Inferior parietal cortex (tissue), 1 donor: ENCODE data around the gene ADAMTS17.

Source experiments
- DNase-seq: peaks from one replicate; pipeline ENCODE4 v3.0.0-alpha.2; 2016; ENCODE audit errors: extremely low spot score

ADAMTS17 gene

GRCh38 chr15:100278596-100279380 is 63.0 kb downstream of the ADAMTS17 start:
- DNase-seq: no peak

GRCh38 chr15:100277087-100277855 is 64.5 kb downstream of the ADAMTS17 start:
- no peak for DNase-seq

GRCh38 chr15:100276506-100276905 is 65.3 kb downstream of the ADAMTS17 start:
- DNase-seq: no peak

DNA sequence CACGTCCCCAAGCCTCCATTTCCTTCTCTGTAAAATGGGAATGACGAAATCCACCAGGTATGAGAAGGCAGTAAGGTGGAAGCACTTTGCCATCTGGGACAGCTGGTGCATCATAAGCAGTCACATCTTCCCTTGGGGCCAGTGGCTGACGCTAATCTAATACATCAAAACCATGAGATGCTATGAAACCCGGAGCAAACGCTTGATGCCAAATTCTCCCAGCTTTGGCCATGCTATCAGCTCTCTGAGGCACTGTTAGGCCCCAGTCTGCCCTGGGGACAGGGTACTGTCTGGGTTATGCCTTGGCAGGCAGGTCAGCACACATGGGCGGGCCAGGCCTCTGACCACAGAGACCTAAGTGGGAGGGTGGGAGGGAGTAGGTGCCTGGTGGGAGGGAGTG is 66.1 kb downstream of the ADAMTS17 start:
- DNase-seq: no peak

DNA sequence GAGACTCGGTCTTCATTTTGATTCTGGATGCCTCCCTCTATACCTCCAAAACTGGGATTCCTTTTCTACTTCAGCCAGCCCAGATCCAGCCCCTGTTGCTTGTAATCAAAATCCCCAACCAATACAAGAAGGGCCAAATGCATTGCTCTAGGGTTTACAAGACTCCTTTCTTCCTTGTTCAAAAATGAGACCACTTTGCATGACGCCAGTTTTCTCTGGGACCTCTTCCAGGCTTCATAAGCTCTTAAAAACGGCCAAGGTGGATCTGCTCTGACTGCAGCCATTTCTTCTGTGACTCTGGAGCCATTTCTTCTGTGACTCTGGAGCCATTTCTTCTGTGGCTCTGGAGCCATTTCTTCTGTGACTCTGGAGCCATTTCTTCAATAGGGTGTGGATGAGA is 71.9 kb downstream of the ADAMTS17 start:
- no peak for DNase-seq

DNA sequence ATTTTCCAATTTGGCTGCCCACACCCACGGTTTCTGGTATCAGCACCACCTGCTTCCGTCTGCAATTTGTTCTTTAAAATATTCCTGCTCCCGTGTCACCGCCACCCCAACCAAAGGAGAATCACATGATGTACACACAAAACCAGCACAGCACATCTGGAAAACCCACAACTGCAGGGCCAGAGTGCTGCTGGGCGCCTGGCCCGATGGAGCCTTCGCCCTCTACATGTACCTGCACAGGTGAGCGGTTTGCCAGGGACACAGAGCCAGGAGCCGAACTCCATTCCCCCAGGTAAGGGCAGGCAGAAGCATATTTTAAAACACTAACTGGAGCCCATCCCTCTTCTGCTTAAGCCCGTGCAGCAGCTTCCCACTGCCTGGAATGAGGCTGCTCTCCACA is 75.6 kb downstream of the ADAMTS17 start:
- no peak for DNase-seq

DNA sequence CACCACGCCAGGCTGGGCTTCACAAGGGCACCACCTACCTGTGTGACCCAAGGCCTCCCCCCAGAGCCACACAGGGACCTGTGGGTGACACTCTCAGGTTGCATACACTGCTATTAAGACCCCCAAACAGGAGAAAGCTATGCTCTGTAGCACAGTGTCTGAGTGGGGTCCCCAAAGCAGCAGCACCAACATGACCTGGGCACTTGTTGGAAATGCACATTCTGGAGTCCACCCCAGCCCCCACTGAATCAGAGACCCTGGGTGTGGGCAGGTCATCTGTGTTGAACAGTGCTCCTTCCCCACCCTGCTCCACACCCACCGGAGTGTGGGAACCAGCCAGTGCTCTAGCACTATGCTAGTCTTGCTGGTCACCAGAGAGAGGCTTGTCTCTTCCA is 76.1 kb downstream of the ADAMTS17 start:
- DNase-seq: no peak

DNA sequence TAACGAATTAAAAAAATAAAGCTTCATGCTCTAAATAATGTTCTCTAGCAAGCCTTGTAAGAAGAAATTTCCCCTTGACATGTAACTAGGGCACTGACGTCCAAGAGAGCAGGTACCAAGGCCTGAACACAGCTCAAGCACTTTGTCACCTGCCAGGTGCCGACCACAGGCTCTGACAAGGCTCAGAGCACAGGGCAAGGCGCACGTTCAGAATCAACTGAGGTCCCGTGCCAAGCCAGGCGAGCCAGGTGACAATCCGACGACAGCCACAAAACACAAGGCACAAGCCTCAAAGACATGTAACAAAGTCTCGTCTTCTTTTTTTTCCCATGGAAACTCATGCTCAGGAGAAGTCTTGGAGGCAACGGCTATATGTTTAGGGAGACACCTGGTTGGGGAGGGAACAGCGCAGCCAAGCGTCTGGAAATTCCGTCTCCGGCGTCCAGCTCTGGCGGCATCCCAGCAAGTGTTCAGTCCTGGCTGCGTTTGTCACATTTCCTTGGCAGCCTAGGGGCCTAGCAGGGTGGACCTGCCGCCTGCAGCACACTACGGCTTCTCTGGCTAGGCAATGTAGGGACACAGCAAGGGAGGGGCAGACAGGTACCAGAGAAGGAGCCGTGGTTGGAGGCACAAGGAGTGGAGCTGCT is 76.7 kb downstream of the ADAMTS17 start:
- DNase-seq: no peak

- DNase-seq: peak; percentile 15
Observed at GRCh38 chr15:100263721-100264455, 77.9 kb downstream of the ADAMTS17 start.

GRCh38 chr15:100263031-100263430 is 78.7 kb downstream of the ADAMTS17 start:
- no peak for DNase-seq

DNA sequence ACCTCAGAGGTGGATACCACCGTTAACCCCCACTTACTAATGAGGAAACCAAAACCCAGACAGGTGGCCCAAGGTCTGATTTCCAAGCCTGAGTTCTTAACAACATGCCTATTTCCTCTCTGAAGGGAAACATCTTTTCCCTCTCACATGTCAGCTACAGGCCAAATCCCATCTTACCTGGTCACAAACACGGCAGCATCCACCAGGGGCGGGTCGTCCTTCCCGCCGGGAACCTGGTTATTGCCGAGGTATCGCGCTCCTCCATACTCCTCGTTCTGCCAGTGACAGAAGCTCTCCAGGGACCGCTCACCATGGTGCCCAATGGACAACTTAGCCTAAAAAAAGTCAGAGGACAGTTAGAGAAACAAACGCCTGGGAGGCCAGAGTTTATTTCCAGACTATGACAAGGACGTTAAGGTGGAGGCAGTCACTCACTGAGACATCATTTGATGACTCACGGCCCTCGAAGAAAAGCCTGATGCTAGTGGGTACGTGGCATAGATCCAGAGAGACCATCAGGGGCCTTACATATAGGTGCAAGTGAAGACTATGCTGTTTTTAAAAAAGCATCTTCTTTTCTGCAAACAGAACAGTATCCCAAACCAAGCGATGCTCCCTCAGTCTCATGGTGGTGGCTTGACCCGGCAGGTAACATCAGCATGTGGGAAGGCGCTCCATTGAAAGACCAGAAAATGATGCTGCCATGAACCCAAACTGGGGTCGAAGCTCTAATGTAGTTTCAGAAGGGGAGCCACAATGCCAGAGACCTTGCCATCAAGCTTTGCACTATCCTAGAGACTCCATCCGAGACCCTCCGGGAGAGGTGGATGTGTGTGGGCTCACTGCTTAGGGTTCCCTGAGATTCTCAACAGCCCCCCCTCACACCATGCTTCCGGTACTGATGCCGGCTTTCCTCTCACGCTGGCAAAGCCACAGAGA is 80.2 kb downstream of the ADAMTS17 start:
- no peak for DNase-seq

- DNase-seq: no peak
Observed at GRCh38 chr15:100259266-100259665, 82.5 kb downstream of the ADAMTS17 start.

- DNase-seq: no peak
Observed at GRCh38 chr15:100256970-100257650, 84.7 kb downstream of the ADAMTS17 start.

DNA sequence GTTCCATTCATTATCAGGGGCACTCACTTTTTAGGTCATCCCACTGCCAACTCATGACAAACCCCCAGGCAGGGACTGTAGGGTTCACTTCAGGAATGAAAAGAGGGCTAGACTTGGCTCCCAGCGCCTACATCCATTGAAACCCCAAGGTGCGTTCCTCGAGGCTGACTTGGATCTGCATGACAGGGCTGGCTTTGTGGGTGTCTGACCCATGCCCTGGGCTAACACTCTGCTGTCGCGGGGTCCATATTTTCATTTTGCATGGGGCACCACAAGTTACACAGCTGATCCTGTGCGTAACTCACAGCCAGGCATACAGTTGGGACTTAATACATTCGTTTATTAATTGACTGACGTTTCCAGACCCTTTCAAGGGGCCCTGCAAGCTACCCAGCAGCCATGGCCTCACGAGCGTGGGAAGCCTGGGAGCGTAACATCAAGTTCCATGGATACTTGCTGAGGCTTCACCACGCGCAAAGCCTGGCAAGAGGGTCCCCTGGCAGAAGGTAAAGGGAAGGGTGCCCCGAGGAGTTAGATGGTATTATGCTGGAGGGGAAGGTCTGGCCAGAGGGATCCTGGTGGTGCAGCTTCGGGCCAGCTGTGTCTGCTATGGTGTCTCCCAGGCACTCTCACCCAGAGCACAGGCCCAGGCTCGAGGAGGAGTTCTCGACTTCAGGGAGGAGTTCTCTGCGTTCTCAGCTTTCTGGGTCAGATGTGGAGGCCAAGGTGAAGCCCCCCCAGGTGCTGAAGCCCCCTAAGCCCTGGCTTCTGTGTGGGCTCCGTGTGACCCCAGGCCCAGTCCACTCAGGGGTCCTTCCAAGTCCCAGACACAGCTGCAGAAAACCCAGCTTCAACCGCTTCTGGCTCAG is 85.4 kb downstream of the ADAMTS17 start:
- DNase-seq: no peak

DNA sequence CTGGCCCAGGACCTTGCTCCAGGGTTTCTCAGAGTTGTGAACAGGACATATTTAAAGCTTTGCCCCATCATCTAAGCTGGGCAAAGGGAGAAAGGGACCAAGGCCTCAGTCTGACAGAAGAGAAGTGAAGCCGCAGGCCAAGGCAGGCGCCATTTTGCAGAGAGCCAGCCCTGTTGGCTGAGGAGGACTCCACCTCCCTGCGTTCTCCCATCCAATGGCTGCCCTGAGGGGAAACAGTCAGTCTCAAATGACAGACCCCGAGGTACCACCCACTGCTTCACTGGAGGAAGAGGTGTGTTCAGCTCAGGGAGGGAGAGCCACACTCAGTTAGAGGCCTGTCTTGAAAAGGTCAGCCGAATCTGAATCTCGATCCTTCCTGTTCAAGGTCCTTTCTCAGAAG is 86.1 kb downstream of the ADAMTS17 start:
- no peak for DNase-seq

DNA sequence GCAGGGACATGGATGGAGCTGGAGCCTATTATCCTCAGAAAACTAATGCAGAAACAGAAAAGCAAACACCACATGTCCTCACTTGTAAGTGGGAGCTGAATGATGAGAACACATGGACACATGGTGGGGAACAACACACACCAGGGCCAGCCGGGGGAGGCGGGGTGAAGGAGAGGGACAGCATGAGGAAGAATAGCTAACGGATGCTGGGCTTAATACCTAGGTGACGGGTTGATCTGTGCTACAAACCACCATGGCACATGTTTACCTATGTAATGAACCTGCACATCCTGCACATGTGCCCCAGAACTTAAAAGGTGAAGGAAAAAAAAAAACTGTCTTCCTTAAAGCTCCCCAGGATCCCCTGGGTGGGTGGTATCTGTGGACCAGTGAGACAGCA is 87.1 kb downstream of the ADAMTS17 start:
- no peak for DNase-seq

GRCh38 chr15:100254285-100254684 is 87.5 kb downstream of the ADAMTS17 start:
- DNase-seq: no peak

- no peak for DNase-seq
Observed at GRCh38 chr15:100253640-100254039, 88.1 kb downstream of the ADAMTS17 start.

DNA sequence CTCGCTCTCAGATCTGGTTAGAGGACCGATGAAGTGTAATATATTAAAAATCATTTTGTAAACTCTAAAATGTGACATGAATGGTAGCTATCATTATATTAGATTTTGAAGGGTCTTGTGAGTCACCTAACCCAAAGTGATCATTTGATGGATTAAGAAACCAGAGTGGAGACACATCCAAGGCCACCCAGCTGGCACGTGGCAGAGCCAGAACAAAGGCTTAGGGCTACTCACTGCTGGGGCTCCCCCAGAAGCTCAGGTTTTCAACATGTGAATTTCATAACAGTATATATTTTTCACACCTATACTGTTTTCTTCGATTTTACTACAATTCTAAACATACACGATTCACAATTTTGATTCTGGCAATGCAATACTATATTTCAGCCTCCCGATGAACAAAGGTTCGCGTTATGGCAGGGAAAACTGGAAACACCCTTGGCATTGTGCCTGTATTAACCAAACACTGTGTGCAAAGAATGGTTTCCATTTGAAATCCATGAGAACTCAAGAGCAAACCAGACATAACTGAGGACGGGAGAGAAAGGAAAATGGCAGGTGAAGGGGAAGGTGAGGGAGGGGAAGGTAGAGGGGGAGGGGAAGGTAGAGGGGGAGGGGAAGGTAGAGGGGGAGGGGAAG is 88.9 kb downstream of the ADAMTS17 start:
- DNase-seq: no peak
